ENCODE data around the gene RIOX2.
"Not testable (repeated sequence)": the region's sequence is repeated elsewhere in the genome, so short reads cannot be mapped to it uniquely, and the experiment has no call there.

RIOX2 gene

DNA sequence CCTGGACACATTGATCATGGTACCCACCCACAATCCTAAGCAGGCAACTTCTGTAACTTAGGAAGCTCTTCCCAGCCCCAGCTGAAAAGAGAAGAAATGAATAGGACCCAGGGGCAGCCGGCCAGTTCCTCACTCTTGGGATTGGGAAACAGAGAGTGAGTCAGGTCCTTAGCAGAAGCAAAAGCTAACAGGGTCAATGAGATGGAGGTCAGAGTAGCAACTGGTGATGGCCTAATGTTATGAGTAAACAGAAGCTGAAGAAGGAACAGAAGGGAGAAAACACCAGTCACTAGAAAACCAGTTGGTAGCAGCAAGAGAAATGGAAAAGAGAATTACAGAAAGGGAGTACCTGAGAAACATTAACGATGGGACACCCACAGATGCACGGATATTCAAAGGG lies 20.0 kb downstream of the RIOX2 start:
- no peak for DNase-seq

DNA sequence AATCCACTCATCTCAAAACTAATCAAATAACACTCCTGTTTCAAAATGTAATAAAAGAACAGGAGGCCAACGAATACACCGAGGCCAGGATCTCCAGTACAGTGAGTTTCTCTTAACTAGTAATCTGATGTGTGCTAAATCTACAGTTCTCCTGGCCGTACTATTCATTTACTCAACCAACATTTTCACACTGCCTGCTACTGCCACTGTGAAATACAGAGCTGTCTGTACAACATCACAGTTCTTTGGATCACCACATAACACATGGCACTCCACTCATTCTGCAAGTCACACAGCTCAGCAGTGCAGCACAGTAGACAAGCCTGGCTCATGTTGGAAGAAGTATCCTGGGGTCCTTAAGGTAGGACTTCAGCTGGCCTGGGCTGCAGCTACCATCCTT lies 21.9 kb downstream of the RIOX2 start:
- no peak for DNase-seq

DNA sequence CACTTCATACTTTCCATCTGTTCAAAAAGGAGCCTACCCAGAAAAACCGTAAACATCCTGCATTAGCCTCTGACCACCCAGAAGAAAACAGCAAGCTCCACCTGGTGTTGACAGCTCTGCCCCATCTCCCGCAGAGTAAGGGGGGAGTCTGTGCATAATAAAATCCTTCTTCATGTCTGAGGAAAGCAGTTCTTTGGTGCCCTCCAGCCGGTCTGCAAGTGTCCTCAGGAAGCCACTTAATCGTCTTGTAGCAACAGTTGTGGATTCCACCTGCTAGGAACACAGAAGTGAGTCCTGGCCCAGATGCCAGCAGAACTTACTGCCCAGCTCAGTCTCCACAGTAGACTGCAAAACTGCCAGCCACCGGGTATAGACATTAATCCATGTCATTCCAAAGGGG lies 22.5 kb downstream of the RIOX2 start:
- no peak for DNase-seq

DNA sequence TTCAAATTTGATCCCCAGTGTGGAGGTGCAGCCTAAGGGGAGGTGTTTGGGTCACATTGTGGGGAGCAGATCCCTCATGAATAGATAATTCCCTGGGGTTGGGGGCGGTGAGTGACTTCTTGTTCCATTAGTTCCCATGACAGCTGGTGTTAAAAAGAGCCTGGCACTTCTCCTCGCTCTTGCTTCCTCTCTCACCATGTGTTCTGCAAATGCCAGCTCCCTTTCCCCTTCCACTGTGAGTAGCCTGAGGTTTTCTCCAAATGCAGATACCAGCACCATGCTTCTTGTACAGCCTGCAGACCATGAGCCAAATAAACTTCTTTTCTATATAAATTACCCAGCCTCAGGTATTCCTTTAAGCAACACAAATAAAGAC lies 23.1 kb downstream of the RIOX2 start:
- DNase-seq = no peak

DNA sequence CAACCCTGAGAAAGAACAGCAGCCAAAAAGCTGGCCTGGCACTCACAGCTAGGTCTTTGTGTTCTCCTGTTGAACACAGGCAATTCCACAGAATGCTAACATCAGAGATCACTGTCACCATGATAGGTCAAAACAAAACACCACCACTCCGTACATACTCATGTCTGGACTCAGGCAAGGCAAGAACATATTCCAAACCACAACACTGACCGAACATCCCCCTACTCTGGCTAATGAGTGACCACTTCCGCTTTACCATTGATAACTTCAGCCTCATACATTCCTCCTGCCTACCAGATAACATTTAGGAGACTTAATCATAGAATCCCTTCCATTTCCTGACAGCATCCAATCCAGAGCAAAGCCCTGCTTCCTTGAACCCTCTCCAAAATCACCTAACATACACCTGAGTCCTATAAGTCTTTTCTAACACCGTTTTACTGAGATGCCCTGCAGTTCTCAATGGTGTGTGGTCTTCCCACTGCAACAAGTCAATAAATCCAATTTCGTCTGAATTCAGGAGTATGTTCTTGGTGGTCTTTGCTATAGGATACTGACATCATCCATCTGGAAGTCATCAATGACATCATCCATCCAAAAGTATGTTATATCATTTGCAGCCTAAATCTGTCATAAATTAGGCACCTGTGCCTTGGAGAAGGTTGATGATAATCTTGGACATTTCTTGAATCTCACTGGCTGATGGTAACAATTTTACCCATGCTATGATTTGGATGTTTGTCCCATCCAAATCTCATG lies 23.7 kb downstream of the RIOX2 start:
- no peak for DNase-seq

DNA sequence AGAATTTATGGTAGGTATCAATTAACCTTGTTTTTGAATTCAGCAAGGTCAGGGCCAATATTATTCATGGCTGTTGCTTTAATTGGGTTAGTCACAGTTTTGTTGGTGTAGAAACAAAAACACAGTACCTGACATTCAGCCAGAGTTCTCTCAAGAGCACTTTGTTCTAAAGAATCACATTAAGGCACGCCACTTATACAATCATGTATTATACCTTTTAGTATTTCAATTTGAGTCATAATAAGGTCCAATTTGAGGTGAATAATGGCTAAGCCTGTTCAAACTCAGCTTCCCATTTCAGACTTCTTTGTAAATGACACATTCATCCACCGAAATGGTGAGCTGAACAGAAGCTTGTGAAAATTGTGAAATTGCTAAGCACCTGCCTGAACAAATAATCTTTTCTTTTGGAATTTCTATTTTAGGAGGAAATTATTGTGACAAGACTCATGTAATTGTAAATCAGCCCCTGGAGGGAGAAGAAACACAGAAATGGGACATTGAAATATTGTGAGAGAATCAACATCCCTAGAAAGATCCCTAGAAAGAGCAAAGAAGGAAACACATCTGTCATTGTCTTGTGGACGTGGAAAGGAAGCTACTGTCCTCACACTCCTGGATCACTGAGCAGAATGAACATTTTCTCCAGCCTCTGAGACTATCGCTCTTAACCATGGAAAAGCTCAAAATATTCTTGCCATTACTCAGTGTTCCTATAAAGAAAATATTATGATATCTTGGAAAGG lies 29.3 kb downstream of the RIOX2 start:
- no peak for DNase-seq

DNA sequence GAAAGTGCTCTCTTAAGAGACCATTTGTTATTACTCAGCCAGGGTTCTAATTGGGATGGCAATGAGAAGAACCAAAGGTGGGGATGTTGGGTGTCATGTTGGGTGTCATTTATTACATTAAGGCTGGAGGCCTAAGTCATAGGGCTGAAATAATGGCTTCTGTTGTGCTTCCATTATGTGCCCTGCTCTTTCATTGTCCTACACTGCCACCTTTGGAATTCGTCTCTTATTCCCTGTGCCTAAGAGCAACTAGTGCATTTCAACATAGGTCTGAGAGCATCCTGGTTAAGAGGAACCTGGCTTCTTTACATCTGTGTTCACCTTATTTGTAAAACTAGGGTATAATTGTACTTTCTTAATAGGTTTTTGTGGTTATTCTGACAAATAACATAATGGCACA lies 32.2 kb downstream of the RIOX2 start:
- DNase-seq = no peak

DNA sequence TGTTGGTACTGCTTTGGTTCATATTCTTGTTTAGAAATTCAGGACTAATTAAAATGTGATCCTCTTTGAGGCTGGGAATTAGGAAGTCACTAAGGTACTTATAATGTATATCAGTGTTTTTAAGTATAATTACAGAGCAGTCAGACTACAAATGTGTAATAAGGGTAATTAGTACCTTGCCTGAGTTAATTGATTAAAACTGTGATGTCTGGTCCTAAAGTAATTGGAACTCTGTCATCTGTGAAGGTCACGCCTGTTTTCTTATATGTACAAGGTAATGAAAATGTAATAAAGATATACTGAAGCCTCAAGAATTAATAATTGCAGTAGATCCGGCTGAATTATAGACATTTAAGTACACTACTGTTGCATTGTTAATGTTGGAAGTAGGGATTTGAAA lies 32.8 kb downstream of the RIOX2 start:
- no peak for DNase-seq

DNA sequence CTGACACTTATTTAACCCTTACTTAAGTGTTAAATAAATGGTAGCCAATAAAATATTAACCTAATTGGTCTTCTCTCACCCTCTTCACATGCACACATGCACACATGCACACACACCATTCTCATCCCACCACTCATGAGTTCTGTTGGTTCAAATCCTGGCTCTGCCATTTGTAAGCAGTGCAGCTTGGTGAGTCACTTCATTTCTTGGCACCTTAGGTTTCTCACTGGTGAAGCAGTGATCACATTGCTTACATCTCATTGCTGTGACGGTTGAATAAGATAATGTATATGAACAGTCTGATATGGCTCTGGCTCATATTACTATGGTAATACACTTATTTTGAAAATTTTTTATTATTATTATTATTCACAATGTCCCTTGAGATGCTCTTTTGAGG lies 33.8 kb downstream of the RIOX2 start:
- no peak for DNase-seq

DNA sequence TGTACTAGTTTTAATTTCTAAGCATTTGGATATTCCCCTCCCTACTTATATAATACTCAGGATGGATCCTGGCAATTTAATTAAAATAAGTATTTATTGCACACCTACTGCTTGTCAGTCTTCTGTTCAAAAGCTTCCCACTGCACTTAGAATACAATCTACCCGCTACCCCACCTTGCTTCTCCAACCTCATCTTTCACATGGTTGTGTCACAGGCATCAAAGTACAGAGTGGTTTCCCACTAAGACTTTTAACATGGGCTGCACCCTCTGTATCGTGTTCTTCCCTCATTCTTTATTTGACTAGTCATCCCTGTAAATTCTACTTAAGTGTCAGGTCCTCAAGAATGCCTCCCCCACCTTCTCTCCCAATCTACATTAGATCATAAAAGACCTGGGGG lies 35.0 kb downstream of the RIOX2 start:
- DNase-seq = no peak

DNA sequence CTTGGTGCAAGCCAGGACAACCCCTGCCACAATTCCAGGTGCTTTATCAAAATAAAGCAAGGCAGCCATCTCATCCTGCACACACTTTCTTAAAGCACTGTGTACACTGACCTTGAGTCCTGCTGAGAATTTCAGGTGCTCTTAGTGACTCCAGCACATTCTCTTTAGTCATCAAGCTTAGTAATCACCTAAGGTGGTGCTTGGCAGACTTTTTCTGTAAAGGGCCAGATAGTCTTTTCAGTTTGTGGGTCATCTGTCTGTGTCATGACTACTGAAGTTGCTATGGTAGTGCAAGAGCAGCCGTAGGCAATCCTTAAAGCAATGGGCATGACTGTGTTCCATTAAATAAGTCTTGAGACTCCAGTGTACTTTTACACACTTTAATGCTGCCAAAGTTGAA lies 36.4 kb downstream of the RIOX2 start:
- DNase-seq = no peak

DNA sequence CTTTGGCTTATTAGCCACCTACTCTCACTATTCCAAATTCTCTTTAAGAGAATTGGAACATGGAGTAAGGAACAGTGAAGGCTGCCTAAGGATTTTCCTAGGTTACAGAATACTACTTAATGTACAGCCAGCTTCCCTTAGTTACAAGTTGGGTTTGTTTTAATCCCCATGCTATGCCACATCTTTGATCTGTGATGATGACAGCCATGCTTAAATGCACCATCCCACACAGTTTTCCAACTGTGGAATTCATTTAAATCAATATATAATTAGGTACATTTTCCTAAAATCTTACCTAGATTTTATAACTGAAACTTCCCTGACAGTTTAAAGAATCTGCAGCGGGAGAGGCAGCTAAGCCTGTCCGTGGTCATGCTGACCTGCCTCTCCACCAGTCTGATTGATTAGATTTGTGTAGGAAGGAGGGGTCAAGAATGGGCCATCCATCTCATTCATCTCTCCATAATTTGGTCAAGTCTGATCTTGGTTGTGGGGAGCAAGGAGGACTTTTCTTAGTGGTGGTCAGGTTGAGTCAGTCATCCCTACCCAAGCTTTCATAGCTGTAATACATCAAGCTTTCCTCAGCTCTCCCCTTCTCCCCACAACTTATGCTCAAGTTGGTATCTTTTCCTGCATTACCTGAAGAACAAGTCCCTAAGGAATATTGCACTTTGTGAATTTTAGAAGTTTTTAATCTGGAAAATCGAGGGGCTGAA lies 37.1 kb downstream of the RIOX2 start:
- no peak for DNase-seq

DNA sequence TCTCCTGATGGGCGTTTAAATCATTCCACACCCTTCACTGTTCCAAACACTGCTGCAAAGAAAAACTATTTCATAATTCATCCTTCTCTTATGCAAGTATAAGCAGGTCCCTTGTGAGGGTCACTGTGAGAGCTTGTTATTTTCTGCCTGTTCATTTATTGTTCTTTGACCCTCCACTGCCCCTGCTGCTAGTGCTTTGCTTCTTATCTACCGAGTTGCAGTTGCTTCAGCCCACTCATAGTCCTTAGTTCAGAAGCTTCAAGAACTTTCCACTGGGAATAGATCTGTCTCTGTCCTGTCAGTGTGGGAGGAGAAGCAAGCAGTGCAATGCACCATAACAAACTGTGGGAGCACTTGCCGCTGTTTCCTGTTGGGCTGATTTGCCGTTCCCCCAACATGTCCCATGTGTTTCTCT lies 39.8 kb downstream of the RIOX2 start:
- DNase-seq = peak; percentile 6

DNA sequence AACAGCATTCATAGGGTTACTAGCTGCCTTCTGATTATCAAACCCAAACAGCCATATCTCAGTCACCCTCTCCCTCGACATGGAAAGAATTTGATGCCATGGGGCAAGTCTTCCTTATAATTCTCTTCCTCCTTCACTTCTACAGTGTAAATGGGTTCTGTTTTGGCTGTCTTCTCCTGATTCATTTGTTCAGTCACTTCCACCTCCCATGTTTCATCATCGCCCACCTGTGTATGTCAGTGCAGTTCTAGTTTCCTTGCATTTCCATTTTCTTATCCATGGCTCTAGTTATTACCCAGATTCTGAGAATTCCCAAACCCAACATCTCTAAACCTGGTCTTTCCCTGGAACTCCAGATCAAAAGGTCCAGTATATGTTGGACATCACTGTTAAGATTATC lies 41.0 kb downstream of the RIOX2 start:
- no peak for DNase-seq

DNA sequence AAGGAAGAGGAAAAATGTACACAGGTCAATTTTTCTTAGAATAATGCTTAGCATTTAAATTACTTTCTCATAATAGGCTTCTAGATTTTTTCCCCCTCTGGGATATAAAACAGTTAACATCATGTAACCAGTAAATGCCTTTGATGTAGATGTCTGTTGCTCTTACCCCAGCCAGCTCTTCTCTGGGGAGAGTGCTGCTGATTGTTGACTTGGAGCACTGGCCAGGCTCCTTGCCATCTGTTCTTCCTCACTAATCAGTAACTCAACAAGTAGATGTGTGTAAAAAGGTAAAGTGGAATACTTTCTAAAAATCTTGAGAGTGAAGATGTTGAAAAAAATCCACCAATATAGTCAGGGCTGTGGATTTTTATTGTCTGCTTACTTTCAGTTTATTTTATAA lies 42.2 kb downstream of the RIOX2 start:
- DNase-seq = no peak

DNA sequence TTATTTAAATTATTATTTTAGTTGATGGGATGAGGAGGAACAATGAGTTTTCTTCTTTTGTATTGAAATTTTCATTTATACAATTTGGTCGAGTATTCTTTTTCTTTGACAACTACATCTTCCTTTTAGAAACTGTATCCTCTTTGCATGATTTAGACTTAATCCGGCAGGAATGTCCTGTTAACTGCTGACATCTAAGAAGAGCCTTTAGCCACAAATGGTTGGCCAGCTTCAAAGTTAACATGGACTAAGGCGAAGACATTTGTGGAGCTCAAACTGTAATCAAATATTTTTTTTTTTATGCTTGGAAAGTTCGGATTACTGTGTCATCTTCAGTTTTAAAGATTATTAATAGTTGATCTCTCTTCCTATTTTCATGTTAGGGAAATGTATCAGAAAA lies 43.2 kb downstream of the RIOX2 start:
- DNase-seq = no peak

DNA sequence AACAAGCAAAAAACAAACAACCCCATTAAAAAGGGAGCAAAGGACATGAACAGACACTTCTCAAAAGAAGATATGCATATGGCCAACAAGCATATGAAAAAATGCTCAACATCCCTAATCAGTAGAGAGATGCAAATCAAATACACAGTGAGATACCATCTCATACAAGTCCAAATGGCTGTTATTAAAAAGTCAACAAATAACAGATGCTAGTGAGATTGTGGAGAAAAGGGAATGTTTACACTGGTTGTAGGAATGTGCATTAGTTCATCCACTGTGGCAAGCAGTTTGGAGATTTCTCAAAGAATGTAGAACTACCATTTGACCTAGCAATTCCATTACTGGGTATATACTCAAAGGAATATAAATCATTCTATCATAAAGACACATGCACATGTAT lies 44.5 kb downstream of the RIOX2 start:
- DNase-seq = no peak

DNA sequence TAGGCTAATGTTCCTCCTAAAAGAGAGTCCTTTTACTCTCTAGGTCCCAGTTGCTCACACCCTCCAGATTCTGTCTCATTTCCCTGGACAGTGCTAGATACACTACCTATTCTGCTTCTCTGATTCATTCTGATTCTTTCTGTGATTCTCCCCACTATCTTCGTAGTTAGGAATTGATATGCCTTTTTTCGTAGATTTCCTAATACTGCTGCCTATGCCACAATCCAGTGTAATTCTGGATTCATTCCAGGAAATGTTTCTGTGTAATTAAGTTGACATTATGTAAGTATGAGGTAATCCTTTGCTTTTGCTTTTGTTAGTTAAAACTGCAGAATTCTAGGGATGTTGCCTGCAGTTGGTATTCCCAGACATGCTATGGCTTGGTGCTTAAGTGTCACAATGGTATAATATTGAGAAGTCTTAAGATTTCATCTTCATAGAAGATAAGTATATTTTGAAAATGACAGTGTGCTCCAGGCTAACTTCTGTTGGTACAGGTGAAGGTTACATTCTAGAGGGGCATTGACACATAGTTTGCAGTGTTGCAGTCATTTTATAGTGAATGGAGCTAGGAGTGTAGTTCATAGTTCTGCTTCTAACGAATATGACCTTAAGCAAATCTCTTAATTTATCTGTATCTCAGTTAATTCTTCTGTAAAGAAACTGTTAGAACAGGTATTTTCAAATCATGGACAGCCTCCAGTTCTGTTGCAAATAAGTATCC lies 54.3 kb downstream of the RIOX2 start:
- no peak for DNase-seq

DNA sequence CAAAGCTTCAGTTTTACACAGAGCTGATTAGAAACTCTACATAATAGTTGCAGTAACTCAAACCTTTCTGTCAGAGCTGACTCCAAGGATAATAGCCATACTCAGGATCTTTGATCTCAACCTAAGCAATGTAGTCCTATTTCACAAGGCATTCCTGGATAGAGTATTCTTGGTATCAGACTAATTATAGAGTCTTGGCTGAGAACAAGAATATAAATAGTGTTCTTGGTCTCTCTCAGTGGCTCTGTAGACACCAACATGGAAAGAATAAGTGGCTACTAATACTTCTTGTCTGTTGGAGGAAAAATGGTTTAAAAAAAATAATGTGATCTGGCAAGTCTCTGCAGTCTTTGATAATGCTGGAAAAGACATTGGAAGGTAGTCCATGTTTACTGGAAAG lies 55.7 kb downstream of the RIOX2 start:
- no peak for DNase-seq

DNA sequence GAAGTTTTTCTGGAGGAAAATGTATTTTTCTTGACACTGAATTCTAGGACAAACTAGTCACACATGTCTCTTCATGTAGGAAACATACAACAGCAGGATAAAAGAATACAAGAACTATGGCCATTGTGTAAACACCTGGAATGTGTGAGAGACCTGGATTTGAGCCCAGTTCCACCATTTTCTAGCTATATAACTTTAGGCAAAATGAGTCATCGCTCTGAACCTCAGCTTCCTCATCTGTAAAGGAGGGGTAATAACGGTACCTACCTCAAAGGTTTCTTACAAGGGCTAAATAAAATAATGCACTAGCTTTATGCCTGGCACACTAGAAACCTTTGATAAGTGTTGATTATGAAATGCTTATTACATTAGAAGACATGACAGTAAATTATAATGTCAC lies 57.8 kb downstream of the RIOX2 start:
- no peak for DNase-seq

DNA sequence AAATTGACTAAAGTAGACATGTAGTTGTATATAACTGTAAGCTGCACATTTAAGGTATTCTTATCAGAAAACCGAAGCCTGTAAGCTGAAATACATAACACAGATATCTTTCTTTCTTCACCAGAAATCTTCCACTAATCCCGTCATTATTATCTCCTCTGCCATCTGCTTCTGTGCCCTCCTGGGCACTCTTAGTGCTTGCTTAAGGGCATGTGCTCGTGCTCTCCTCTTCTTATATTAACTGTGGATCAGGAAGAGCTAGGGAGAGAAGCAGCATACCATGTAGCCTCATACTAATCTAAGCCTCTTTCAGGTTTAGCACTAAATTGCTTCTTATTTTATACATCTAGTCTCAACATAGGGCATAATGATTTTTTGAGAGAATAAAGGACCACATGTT lies 60.8 kb downstream of the RIOX2 start:
- DNase-seq = peak; percentile 4

DNA sequence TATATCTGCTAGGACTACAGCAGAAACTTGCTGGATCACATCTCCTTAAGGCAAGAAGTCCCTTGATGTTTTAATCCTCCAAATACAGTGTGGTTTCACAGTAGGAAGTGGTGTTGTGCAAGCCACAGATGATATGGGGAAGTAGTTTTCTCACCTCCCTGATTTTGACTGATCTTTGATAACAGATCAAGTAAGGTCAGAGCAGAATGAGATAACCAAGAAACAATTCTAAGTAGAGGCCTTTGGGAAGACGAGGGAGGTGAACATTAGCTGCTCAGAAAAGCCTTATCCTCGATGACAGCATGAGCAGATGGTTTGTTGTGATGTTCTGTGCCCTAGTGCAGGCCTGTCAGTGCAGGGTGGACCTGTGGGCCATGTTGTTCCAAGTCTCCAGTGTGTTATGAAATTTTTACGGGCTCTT lies 61.3 kb downstream of the RIOX2 start:
- peak; percentile 18 for DNase-seq

DNA sequence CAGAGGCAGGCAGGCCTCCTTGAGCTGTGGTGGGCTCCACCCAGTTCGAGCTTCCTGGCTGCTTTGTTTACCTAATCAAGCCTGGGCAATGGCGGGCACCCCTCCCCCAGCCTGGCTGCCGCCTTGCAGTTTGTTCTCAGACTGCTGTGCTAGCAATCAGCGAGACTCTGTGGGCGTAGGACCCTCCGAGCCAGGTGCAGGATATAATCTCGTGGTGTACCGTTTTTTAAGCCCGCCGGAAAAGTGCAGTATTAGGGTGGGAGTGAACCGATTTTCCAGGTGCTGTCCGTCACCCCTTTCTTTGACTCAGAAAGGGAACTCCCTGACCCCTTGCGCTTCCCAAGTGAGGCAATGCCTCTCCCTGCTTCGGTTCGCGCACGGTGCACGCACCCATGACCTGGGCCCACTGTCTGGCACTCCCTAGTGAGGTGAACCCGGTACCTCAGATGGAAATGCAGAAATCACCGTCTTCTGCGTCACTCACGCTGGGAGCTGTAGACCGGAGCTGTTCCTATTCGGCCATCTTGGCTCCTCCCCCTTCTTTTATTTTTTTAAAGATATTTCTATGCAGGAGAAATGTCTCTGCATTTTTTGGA lies 61.9 kb downstream of the RIOX2 start:
- not testable (repeated sequence) for DNase-seq
